OCI-M2 (cell line): ENCODE data around the gene SLC2A5.
"Not testable (repeated sequence)": the region's sequence is repeated elsewhere in the genome, so short reads cannot be mapped to it uniquely, and the experiment has no call there.

Experiments
- DNase-seq: peaks from one replicate; lab custom pipeline; 2025; ENCODE audit not compliant: unreplicated experiment; lab: John Stamatoyannopoulos, UW

The SLC2A5 gene

DNA sequence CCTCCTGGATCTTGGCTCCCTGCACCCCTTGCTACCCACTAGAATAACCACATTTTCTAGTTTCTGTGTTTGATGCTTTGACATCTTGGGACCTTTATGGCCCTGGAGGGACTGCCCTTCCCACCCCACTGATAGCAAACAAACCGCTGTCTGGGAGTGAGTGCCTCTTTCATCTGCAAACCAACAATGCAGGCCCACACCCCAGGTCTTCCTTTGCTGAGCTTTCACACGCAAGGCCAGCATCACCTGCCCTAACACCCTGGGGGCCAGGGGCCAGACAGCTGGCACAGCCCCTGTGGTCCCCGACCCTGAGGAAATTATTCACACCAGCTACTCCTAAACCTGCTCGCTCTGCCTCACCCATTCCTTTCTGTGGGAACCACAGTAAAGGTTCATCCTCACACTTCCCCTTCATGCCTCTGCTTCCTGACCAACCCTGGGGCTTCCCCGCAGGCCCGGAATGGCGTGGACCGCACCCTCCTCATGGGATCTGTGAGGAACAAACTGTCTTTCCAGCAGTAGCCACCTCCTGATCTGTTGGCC is 58.6 kb downstream of the SLC2A5 start:
- DNase-seq = no peak

DNA sequence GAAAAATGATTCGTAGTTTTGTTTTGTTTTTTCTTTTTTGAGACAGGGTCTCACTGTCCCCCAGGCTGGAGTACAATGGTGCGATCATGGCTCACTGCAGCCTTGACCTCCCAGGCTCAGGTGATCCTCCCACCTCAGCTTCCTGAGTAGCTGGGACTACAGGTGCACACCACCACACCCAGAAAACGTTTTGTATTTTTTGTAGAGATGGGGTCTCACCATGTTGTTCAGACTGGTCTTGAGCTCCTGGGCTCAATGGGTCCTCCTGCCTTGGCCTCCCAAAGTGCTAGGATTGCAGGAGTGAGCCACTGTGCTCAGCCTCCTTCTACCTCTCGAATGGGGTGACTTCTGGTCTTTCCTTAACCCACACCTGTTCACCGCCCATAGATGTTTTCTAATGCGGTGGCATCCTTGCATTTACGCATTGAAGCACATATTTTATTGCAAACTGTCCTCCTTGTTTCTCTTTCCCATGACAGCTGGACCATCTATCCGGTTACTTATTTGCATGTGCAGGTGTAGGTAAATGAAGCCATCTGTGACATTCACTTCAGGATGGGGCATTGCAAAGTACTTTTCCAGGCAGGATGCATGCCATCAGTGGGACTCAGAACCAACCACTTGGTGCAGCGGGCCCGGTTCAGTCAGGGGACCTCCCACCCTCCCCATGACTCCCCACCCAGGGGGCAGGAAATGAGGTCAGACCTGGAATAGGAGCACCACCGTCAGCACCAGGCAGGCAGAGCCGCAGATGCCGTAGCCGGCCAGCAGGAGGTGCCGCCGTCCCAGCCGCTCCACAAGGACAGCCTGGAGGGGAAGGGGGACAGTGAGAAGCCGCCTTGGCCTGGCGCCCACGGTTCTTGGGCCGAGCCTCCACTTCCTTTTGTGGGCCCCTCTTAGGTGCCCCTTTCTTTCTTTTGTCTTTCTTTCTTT is 59.7 kb downstream of the SLC2A5 start:
- no peak for DNase-seq

DNA sequence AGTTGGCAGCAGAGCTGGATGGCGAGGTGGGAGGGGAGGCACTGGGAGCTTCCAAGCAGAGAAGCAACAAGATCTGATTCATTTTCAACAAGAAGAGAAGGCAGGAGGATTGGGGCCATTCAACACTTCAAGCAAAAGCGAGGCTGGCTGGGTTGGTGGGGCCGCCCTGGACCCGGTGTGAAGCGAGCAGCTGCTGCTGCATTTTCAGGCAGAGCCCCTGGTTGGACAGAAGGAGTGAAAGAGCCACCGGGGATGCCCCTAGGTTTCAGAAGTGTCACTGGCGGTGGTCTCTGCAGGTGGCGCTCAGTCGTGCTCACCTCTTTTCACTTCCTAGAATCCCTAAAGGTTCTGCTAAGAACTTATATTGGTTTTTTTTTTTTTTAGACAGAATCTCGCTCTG is 61.2 kb downstream of the SLC2A5 start:
- no peak for DNase-seq

DNA sequence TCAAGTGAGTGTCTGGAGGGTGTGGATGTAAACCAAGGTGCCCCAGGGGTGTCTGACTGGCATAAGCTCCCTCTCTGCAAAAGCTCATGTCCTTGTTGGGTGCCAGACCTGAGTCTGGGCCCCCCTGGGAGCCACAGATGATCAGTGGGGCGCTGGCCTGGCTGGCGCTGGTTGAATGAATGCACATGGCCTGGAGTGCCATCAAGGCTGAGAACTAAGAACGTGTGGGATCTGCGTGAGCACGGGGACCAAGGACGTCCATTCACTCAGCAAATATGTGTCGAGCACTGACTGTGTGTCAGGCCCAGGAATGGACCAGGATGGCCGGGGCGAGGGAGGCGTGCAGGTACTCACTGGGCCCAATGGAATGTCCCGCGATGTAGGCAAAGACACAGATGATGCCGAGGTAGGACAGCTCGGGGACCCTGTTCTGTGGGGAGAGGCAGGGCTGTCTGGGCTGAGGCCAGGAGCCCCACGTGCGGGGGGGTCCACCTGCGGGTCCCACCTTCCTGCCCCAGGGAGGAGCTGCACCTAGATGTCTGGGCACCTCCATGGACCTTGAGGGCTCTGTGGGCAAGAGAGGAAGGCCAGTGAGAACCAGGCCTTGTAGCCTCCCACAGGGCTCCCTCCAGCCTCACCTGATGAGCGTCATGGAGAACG is 62.3 kb downstream of the SLC2A5 start:
- DNase-seq = no peak

DNA sequence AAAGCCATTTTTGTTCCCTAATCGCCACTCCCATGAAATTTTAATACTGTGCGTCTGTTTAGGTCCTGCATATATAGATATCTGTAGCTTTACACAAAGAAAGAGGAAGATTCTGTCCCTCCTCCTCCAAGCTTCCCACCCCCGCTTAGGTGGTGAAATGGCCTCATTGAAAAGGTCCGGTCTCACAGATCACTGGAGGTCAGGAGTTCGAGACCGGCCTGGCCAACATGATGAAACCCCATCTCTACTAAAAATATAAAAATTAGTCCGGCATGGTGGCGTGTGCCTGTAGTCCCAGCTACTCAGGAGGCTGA is 64.1 kb downstream of the SLC2A5 start:
- no peak for DNase-seq

DNA sequence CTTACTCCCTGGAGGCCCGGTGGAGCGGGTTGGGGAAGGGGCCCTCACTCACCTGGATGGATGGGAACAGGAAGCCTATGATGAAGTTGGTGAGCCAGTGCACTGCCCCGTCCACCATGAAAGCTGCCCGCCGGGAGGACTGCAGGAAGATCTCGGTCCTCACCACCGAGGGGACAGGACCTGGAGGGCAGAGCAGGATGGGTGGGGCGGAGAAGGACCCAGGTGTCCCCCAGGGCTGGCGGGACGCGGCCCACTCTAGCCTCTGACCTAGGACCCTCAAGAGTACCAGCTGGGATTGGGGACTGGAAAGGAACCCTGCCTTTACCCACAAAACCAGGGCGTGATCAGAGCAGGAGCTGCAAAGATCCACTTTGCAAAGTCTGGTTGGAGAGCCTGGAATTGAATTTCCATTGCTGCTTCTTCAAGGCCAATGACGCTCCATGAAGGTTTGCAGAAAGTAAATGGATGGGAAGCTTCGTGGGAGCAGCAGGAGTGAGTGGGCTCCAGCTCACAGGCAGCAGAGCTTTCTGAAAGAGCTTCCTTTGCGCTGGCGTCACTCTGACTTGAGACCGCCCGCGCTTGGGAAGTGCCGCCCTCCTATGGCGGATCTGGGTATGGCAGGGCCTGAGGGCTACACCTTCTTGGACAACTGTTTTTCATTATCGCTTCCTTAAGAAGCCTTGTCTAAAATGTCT is 64.6 kb downstream of the SLC2A5 start:
- peak; percentile 0 for DNase-seq

DNA sequence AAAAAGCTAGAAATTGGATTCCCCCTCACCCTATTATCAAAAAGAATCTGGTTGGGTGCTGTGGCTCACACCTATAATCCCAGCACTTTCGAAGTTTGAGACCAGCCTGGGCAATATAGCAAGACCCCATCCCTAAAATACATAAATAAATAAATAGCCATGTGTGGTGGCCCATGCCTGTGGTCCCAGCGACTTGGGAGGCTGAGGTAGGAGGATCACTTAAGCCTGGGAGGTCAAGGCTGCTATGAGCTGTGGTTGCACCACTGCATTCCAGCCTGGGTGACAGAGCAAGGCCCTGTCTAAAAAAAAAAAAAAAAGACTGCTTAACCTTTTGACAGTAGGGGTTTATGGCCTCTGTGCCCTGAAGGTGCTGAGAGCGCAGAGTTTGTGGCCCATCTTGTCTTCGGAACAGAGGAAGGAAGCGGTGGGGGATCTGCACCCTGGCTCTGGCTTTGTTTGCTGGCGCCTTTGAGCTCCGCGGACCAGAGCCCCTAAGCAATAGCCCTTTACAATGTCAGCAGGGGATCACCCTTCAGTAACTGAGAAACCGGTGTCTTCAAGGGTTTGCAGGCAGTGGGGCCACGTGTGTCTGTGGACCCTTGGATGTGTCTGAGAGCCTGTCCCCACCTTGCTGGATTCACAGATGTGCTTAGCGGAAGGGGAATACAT is 65.3 kb downstream of the SLC2A5 start:
- DNase-seq = no peak

DNA sequence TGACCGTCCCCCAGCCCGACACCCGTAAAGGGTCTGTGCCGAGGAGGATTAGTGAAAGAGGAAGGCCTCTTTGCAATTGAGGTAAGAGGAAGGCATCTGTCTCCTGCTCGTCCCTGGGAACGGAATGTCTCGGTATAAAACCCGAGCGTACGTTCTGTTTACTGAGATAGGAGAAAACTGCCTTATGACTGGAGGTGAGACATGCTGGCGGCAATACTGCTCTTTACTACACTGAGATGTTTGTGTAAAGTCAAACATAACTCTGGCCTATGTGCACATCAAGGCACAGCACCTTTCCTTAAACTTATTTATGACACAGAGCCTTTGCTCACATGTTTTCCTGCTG is 67.2 kb downstream of the SLC2A5 start:
- not testable (repeated sequence) for DNase-seq

DNA sequence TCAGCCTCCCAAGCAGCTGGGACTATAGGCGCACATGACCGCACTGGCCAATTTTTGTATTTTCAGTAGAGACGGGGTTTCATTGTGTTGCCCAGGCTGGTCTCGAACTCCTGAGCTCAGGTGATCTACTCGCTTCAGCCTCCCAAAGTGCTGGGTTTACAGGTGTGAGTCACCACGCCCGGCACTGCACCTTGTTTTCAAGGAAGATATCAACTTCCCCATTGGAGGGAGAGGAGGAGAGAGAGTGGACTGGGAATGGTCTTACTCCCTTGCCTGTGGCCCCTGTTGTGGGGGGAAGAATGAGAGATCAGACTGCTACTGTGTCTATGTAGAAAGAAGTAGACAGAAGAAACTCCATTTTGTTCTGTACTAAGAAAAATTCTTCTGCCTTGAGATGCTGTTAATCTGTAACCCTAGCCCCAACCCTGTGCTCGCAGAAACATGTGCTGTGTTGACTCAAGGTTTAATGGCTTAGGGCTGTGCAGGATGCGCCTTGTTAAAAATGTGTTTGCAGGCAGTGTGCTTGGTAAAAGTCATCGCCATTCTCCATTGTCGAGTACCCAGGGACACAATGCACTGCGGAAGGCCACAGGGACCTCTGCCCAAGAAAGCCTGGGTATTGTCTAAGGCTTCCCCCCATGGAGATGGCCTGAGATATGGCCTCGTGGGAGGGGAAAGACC is 67.8 kb downstream of the SLC2A5 start:
- DNase-seq = not testable (repeated sequence)

DNA sequence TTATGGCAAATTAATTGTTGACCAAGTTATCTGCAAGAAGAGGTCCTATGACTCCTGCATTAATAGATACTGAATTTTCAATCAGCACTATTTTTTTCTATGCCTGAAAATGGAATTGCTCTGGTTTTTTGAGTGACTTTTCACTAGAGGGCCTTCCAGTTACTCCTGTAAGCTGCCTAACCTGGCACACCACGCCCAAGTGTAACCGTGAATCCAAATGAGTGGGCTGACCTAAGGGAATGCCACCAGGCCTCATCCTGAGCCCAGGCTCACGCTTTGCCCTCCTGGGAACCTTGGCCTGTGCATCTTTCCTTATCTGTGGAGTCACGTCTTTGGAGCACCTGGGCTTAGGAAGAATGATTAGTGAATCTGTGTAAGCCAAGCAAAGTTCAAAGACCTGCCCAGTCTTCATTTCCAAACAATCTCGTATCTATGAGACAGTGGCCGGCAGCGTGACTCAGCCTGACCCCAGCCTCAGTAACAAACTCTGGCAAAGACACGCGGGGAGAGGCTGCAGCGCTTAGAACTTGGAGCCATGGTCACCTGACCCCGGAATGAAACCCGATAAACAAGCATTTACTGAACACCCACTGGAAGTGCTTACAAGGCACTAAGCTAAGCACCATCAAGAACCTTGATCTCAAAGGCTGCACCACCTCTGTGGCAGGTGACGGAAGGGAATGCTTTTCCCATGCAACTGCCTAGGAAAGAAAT is 75.3 kb downstream of the SLC2A5 start:
- DNase-seq = not testable (repeated sequence)

DNA sequence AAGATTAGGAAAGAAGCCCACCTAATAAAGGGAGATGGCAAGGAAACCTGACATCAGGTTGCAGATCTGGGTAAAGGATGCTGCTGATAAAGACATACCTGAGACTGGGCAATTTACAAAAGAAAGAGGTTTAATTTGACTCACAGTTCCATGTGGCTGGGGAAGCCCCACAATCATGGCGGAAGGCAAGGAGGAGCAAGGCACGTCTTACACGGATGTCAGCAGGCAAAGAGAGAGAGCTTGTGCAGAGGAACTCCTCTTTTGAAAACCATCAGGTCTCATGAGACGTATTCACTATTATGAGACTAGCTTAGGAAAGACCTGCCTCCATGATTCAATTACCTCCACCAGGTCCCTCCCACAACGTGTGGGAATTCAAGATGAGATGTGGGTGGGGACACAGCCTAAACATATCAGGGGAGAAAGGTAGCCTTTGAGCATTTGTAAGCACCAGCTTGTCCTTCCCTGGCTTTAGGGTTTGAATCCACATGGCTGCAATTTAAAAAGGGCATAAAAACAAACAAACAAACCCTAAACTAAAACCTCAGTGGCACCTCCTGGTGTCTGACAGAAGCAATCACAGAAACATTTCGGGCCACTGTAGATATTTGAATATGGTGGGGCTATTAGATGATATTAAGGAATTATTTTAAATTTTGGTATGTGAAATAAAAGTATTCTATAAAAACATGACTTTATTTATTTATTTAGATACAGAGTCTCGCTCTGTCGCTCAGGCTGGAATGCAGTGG is 76.3 kb downstream of the SLC2A5 start:
- DNase-seq = no peak

DNA sequence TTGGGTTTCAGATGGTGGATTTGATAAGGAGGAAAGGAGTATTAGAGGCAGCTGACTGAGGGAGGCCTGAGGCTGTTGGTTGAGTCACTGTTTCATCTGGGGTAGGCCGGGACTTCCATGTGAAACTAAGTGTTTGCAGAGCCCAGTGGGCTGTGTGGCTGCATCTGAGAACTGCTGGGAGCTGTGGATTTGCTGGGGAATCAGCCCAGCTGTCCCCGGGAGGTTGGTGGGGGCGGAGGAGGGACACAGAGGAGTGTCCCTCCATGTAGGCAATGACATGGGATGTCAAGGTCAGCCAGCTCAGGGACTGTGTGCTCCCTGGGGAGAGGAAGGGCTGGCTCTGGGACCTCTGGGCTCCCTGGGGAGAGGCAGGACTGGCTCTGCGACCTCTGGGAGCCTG is 79.6 kb downstream of the SLC2A5 start:
- no peak for DNase-seq

DNA sequence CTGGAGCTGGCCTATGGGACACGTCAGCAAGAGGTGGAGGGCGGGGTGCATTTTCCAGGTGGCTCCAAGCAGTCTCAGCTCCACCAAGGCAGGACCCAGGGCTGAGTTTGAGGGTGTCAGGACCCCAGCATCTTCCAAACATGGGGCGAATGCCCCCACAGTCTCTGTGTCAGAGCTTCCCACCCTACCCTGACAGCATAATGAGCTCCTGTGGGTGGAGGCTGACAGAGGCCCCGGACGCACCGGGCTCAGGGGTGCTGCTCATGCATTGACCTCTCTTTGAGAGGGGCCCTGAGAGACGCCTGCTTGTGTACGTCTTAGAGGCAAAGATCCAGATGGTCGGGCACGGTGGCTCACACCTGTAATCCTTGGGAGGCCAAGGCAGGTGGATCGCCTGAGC is 80.4 kb downstream of the SLC2A5 start:
- no peak for DNase-seq

DNA sequence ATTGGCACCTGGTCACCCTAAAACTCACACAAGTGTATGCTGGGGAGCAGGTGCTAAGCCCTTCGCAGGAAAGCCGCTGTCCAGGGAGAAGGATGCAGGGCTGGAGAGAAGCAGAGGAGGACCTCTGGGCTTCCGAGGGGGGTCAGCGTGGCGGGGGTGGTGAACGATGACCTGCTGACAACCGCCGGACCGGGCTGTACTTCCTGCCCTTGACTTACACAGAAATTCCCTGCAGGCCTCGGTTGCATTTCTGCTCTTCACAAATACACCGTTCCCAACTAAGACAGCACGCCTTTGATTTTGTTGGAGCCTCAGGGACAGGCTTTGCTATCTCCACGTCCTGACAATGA is 80.8 kb downstream of the SLC2A5 start:
- no peak for DNase-seq

DNA sequence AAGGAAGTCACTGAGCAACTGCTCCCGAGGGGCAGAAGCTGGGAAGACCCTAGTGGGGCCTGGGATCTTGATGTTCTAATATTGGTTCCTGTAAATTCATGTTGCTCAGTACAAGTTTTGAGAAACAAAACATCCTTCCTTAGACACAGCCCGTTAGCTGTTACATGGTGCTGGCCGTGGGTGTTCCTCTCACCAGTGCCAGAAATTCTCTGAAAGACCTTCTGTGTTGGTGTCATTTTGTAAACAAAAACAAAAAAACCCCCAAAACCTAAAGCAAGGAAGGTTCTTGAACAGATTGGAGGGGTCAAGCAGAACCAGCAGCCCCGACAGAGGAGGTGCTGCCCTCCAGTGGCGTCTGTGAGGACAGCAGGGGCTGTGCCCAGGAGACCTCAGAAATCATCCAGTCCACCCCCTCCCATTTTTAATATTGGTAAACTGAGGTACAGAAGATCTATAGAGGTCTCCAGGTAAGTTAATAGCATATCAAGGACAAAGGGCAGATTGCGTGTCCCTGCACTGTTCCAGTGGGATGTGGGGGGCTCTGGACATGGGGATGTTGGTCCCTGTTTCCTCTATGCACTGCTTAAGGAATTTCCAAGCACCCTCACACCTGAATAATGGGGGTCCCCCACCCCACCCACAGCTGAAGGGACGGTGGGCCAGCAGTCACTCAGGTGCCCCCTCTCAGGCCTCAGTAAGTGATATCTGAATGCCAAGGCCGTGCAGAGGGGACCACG is 81.4 kb downstream of the SLC2A5 start:
- peak; percentile 1 for DNase-seq

DNA sequence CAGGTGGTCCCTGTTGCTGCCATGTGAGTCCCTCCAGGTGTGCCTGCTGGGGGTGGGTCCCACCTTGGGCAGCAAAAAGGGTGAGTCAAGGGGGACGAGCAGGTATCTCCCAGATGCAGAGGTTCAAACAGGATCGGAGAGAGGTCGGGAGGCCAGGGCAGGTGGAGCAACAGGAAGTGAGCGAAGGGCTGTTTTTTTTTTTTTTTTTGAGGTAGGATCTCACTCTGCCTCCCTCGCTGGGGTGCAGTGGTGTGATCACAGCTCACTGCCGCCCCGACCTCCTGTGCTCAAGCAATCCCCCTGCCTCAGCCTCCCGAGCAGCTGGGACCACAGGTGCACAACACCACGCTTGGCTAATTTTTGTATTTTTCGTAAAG is 82.6 kb downstream of the SLC2A5 start:
- no peak for DNase-seq

DNA sequence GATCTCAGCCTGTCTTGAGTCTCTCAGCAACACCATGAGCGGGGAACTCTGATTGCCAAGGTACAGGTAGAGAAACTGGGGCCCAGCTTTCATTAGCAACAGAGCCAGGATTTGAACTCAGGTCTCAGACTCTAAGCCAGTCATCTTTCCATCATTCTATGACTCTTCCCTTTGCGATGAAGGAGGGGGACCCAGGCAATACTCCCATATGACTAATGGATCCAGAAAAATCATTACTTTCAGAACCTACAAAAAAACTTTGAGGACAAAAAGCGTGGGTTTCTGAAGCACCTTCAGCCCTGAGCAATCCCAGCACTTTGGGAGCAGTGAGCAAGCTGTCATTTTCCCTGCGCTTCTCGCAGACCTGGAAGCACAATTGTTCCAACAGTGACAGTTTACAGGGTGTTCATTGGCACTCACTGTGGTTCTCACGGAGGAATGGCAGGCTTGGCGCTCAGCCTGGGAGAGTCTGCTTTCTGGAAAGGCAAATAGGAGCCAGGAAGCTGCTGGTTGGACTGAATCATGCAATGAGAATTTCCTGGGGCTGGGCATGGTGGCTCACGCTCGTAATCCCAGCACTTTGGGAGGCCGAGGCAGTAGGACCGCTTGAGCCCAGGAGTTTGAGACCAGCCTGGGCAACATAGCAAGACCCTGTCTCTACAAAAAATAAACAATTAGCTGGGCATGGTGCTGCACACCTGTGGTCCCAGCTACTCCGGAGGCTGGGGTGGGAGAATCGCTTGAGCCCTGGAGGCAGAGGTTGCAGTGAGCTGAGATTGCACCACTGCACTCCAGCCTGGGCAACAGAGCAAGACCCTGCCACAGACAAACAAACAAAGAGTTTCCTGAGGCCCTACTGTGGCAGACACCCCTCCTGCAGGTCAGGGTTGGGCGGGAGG is 83.3 kb downstream of the SLC2A5 start:
- no peak for DNase-seq
